HK-2 (cell line): ENCODE data around the gene PM20D1.

Source experiments
- DNase-seq: peaks from one replicate; pipeline ENCODE4 v3.0.0-alpha.2; 2018; ENCODE audit not compliant: unreplicated experiment

The PM20D1 gene

DNA sequence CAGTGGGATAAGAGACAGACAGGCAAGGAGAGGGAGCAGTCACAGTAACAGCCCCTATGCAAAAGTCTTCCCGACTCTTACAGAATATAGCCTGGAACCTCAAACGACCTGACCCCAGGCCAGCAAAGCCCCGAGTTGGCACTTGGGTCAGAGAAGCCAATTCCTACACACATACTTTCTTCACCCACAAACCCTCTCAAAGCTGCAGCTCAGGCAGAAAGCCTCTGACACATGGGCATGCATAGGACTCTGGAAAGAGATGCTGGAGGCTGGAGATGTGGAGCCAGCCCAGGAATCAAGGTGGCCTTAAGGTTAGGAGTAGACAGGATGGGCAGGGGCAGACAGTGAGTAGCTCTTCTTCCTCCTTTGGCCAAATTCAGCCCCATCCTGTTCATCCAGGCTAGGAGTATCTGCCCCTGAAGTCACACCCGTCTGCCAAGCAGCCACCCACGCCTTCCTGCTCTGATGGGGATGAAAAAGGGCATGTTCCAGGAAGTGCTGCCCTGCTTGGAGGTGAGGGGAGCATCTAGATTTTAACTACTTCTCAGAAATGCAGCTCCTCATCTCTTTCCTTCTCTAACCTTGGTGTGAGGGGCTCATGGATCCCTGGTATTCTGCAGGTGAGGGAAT lies 44.7 kb downstream of the PM20D1 start:
- DNase-seq = no peak

GRCh38 chr1:205804605-205805004 lies 45.3 kb downstream of the PM20D1 start:
- DNase-seq = no peak

GRCh38 chr1:205803986-205804385 lies 45.9 kb downstream of the PM20D1 start:
- DNase-seq = no peak

- DNase-seq = no peak
These were observed 47.9 kb downstream of the PM20D1 start for GRCh38 chr1:205802060-205802459.

DNA sequence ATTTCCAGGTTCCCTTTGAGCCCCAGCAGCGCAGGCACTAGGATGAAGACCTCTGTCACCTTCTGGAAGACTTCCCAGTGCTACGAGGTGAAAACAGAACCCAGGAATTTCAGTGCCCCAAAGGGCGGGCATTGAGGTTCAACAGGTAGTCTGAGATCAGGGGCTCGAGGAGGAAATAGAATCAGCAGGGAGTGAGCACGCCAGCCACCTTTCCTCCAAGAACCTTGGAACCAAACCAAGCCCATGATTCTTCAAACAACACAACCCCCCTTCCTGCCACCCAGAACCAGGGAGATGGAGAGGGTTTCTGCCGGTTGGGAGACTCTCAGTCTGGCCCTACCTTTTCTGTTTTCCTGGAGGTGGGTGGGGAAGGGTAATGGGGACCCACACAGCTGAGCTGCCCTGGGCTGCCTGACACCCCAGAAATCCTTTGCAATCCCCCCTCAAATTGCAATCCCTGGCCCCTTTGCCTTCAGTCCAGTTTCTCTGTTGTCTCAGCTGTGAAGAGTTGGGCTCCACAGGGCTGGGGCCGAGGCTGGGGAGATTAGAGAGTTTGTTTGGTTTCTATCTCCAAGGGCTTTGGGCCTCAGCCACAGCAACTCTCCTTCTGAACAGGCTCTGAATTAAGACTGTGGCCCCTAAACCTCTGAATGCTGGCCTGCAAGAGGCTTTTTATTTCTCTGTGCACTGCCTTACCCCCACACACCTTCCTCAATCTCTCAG lies 48.8 kb downstream of the PM20D1 start:
- DNase-seq = no peak

- DNase-seq = no peak
These were observed 49.5 kb downstream of the PM20D1 start for GRCh38 chr1:205800427-205800826.

DNA sequence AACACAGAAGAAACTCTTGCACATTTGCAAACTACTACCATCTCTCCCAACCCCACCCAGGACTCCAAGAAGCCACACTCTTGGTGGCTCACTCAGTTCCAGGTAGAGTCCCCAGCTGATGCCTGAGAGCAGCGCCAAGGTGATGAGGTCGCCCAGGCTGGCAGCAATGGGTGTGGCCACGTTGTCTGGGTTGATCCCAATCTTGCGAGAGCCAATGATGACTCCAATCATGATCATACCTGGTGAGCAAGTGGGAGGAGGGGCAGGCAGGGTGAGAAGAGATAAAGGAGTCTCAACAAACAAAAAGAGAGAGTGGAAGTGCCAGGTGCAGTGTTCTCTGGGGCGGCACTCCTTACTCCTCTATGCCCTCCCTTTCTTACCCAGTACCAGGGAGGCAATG lies 51.4 kb downstream of the PM20D1 start:
- no peak for DNase-seq

DNA sequence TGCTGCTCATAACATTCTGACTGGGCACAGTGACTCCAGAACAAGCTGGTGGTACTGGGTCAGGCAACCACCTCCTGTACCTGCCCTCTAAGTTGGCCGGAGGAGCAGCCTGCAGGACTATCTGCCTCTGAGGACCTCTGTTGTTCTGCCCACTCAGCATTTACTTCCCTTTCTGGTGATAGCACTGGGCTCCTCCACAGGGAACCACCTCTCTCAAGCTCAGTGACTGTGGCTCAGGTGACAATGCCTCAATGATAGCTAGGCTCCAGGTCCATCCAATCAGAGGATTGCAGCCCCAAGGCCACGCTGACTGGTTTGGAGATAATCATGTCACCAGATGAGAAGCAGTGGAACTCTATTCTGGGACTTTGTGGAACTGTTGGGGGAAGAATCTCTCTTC lies 52.8 kb downstream of the PM20D1 start:
- no peak for DNase-seq

DNA sequence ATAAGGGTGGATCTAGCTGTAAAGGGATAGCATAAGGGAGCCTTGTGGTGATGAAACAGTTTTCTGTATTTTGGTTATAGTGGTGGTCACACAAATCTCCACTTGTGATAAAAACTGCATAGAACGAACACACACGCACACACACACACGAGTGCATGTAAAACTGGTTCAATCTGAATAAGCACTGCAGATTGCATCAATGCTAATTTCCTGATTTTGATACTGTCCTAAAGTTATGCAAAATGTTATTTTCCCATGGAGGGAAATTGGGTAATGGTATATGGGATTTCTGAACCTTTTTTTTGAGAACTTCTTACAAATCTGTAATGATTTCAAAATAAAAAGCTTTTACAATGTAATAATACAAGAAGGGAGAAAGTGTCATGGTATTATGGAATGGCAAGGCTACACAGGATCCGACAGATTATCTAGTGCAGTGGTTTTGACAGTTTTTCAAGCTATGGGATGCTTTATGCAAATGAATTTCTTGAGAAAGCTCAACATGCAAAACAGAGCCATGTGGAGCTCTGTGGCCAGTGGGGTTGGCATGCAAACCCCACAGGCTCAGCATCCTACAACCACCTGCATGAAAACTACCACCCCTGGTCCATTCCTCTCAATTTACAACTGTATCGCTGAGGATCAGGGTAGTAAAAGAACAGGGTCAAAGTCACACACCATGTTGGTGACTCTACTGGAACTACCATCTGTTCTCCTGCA lies 55.8 kb downstream of the PM20D1 start:
- DNase-seq = no peak

GRCh38 chr1:205792961-205793673 lies 56.8 kb downstream of the PM20D1 start:
- no peak for DNase-seq

DNA sequence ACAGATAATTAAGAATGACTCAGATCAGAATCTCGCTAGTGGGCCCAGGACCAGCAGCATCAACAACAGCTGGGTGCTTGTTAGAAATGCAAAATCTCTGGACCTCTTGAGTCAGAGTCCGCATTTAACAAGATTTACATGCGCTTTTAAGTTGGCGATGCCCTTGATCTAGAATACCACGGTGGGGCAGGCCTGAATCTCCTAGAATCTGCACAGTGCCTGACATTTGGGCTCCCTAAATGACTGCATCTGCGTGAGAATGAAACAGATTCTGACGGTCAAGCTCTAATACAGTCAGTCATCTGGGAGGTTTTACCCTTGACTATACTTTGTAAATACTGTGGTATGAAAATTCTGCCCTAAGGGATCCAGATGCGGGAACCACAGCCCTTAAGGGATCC lies 57.5 kb downstream of the PM20D1 start:
- DNase-seq = no peak

DNA sequence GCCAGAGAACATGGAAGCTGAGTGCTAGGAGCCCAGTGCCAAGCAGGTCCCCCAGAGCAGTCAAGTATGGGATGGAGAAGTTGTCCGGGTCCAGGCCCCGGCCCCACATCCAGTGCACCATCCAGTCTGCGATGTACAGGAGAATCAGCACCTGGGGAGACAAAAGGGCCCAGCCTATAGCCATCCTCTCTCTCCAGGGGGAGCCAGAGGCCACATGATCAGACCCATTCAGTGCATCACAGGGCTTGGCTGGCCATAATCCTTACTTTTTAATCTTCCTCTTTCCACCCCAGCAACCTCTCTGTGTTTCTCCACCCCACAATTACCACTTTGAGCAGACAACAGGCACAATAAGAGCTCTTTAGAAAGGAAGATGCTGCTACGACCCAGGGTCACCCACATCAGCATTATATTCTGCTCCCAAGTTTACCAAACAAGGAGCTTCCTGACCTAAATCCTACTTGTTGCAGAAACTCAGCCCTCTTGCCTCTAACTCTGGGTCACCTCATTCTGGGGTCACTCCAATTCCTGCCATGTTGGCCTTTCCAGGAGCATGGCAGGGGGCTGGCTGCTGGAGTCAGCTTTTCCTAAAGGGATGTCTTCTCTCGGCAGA lies 58.3 kb downstream of the PM20D1 start:
- peak; percentile 64 for DNase-seq

GRCh38 chr1:205787287-205787916 lies 62.5 kb downstream of the PM20D1 start:
- no peak for DNase-seq

GRCh38 chr1:205786601-205787000 lies 63.3 kb downstream of the PM20D1 start:
- DNase-seq = no peak

- no peak for DNase-seq
These were observed 64.5 kb downstream of the PM20D1 start for GRCh38 chr1:205785446-205785845.

DNA sequence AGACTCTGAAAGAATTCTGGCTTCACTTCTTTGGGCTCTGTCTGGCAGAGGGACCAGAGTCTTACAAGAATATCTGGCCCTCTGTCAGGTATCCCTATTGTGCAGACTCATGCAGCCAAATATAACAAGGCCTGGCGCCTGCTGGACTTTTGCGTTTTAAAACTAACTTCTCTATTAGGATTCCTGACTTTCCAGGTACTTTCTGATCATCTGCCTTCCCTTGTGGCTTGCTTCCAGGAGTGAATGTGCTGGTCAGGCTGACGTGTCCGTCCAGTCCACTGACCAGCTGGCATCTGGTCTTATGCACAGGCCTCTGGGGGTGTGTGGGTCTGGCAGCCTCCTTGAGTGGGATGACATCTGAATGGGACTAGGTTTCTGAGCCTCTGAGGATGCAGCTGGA lies 66.0 kb downstream of the PM20D1 start:
- peak; percentile 54 for DNase-seq

DNA sequence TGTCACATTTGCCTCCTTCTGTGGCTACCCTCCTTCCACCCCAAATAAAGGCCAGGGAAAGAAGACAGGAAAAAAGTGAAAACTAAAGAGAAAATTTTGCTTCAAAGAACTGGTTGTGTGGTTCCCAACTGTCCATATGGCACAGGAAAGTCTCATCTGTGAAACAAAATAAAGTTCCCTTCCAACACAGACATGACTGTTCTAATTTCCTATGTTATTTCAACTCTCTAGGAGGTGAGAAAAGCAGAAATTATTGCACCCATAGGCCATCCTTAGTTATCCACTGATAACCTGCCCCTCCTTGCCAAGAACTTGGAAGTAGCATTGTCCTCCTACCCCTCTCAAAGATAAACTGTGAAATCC lies 66.5 kb downstream of the PM20D1 start:
- DNase-seq = no peak

DNA sequence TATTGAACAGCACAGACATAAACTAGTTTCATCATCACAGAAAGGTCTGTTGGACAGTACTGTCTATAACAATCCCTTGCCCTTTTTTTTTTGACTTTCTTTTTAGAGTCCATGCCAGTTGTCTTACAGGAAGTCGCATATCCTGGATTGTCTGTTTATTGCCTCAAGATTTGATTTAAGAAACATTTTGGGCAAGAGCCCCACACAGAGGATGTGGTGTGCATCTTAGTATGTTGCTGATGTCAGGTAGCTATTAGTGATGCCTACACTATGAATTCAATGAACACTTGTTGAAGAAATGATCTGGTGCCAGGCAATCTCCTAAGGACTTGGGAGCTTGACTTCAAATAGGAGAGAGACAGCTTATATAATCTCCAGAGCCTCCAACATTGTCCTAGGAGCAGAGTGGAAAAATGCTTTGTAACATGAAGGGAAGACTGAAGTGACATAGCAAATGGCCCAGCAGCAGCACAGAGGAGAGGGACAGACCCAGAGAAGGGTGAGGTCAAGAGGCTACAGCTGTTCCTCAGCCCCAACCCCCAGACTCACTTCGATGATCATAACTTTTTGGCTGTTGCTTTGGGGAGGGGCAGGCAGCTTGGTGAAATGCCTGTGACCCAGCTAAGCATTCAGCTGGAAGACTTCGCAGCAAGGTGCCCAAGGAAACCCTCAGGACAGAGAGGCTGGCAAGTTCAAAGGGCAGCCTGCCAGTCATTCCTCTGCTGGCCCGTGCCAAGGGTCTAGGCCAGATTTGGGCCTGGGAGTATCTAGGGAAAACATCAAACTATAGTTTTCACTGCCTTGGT lies 67.1 kb downstream of the PM20D1 start:
- no peak for DNase-seq

DNA sequence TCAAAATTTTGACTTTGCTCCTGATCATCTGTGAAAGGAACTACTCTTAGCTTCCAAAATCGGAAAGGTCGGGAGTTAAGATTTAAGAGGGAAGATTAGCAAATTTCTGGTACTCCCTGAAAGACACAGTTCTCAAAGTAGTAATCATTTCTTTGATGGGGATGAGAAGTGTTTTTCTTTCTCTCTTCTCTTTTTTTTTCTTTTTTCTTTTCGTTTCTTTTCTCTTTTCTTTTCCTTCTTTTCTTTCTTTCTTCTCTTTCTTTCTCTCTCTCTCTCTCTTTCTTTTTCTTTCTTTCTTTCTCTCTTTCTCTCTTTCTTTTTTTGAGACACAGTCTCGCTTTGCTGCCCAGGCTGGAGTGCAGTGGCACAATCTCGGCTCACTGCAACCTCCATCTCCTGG lies 69.6 kb downstream of the PM20D1 start:
- no peak for DNase-seq
